DMS 273 treated with DMSO at 0.1 percent for 48 hours (cell line): ENCODE data around the gene CDC42SE2.

Experiments used
- DNase-seq: peaks from one replicate; lab custom pipeline; 2025; lab: John Stamatoyannopoulos, UW

Gene CDC42SE2

DNA sequence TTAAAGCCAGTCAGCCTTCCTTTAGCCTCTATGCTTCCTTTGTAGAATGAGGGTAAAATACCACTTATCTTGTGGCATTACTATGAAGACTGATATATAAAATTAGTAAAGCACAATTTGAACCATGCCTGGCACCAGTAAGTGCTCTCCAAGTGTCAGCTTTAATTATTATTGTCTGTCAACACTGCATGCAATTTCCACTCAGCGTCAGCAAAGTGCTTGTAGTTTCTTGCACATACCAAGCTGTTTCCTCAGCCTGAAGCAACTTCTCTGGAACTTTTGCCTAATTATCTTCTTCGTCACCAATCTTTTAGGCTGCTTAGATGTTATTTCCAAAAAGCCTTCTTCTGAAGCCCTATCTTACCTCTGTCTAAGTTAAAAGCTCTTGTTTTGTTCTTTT, 177.3 kb downstream of the CDC42SE2 start:
- DNase-seq, result no peak
